Coronary artery (tissue), 2 donors: ENCODE measurements around the gene NRBP1.

ENCODE experiments used
- DNase-seq: peaks from one replicate; pipeline ENCODE4 v3.0.0-alpha.2; 2017; ENCODE audit warnings: low spot score
- H3K27ac ChIP-seq, 2 donors: fragments of 200-600 bp; sonication (generic); one replicate each; pipeline ENCODE4 v1.5.1; 2016 to 2019
- H3K4me3 ChIP-seq: fragments of 200-600 bp; sonication (generic); 2 replicates; pipeline ENCODE4 v1.5.1; 2016; ENCODE audit warnings: mild to moderate bottlenecking, moderate library complexity
- CTCF ChIP-seq: fragments of 200-600 bp; sonication (generic); IDR thresholded peaks from one replicate; pipeline ENCODE4 v1.5.1; 2019; ENCODE audit warnings: antibody characterized with exemption

Gene NRBP1

GRCh38 chr2:27453968-27454367 is 25.5 kb downstream of the NRBP1 start:
- H3K4me3 ChIP-seq, result no peak overlapping the region
- no peak for TF ChIP-seq CTCF
- no peak overlapping the region for H3K27ac ChIP-seq
- no peak for DNase-seq

- no peak for DNase-seq
- no peak for TF ChIP-seq CTCF
- no peak overlapping the region for H3K27ac ChIP-seq
- no peak overlapping the region for H3K4me3 ChIP-seq
Measured at GRCh38 chr2:27461118-27461517, 32.7 kb downstream of the NRBP1 start.

- Histone ChIP-seq H3K4me3 (no peak overlapping the region), H3K27ac (no peak overlapping the region)
- DNase-seq, result no peak
- no peak for TF ChIP-seq CTCF
Measured at GRCh38 chr2:27464443-27464842, 36.0 kb downstream of the NRBP1 start.

GRCh38 chr2:27471961-27472360 is 43.5 kb downstream of the NRBP1 start:
- no peak for TF ChIP-seq CTCF
- Histone ChIP-seq H3K4me3 (no peak overlapping the region), H3K27ac (no peak overlapping the region)
- DNase-seq, result no peak

GRCh38 chr2:27485496-27485895 is 57.1 kb downstream of the NRBP1 start:
- Histone ChIP-seq H3K27ac (no peak overlapping the region), H3K4me3 (no peak overlapping the region)
- no peak for DNase-seq
- TF ChIP-seq CTCF, result no peak

GRCh38 chr2:27489118-27489497 is 60.7 kb downstream of the NRBP1 start:
- no peak for DNase-seq
- H3K27ac ChIP-seq, result peak overlapping the region; percentile 69 to 83
- TF ChIP-seq CTCF, result no peak
- H3K4me3 ChIP-seq, result peak overlapping the region; percentile 87

GRCh38 chr2:27489498-27490397 is 61.3 kb downstream of the NRBP1 start, which contains the start of gene IFT172:
IFT172 (minus strand) TSS chr2:27489743; CDS start chr2:27489653, 90 bp downstream.
- no peak for TF ChIP-seq CTCF
- H3K4me3 ChIP-seq, result peak within 1 kb of the TSS; percentile 87
- H3K27ac ChIP-seq, result peak within 1 kb of the TSS; percentile 69 to 83
- peak; percentile 99 for DNase-seq
